Activated CD8-positive, alpha-beta T cell treated with anti-CD3 and anti-CD28 coated beads for 36 hours (primary cell): ENCODE results near the gene DHRS12. TPM values are rescaled to one million over a fixed set of nuclear protein-coding genes. Genes with fewer than 3 reads are reported as not detected.

Experiments used
- ATAC-seq: fragments of 200-7000 bp; cut with Tn5 transposase; one replicate; pipeline ENCODE4 v1.10.0; 2021; ENCODE audit warnings: mild to moderate bottlenecking, moderate library complexity
- CTCF ChIA-PET: fragments of 350-600 bp; sonication (Branson Sonifier 250); formaldehyde crosslinking; loops from one replicate; lab custom pipeline; 2021; ENCODE audit warnings: antibody characterized with exemption; lab: Charles Lee
- POLR2A ChIA-PET: fragments of 350-600 bp; sonication (Branson Sonifier 250); formaldehyde crosslinking; loops from one replicate; lab custom pipeline; 2021; ENCODE audit warnings: antibody characterized with exemption; lab: Charles Lee
- DNase-seq: peaks from one replicate; pipeline ENCODE4 v3.0.0-alpha.2; 2020
- H3K27ac Mint-ChIP-seq: one replicate; pipeline ENCODE4 v1.8.0; 2021; ENCODE audit warnings: mild to moderate bottlenecking, mixed read lengths
- H3K27me3 Mint-ChIP-seq: one replicate; pipeline ENCODE4 v1.8.0; 2021; ENCODE audit warnings: mixed read lengths
- H3K36me3 Mint-ChIP-seq: one replicate; pipeline ENCODE4 v1.8.0; 2021; ENCODE audit warnings: low read depth, mixed read lengths
- H3K4me1 Mint-ChIP-seq: one replicate; pipeline ENCODE4 v1.8.0; 2021; ENCODE audit warnings: low read depth, mixed read lengths
- H3K4me3 Mint-ChIP-seq: one replicate; pipeline ENCODE4 v1.8.0; 2021; ENCODE audit warnings: mild to moderate bottlenecking, moderate library complexity, mixed read lengths
- H3K9me3 Mint-ChIP-seq: one replicate; pipeline ENCODE4 v1.8.0; 2021; ENCODE audit warnings: mixed read lengths
- CTCF ChIP-seq: fragments of 200-600 bp; IDR thresholded peaks from one replicate; pipeline ENCODE4 v1.8.0; 2022; ENCODE audit warnings: antibody characterized with exemption, mild to moderate bottlenecking
- intact Hi-C: fragments of 100-400 bp; cut with micrococcal nuclease; formaldehyde crosslinking; loops from one replicate; pipeline ENCODE4 v1.10.0; 2022
- total RNA-seq, 2 experiments: library from RNA; stranded (reverse); gene quantifications; one replicate each; pipeline ENCODE4 v1.2.3, GENCODE V29; 2021

Gene DHRS12
- 1 to 10 TPM; 6.6 to 6.7 TPM for total RNA-seq

GRCh38 chr13:51803422-51804294 lies at the start of gene DHRS12:
Gene DHRS12 (minus strand): TSS chr13:51804163. CDS start chr13:51799659, 4,504 bp downstream.
- POLR2A ChIA-PET = interaction anchor here (0.6 to 2.7 kb wide), 11 partner anchors 10 to 351 kb away, joined by 3 to 11 read pairs (median 4); partner anchors contain the start of gene INTS6
- H3K9me3 Mint-ChIP-seq = no peaks in the 10 kb centered on the region
- peaks cover 55% of the 10 kb centered on the region for H3K4me1 Mint-ChIP-seq
- peak; percentile 78 for ATAC-seq
- peak; percentile 90 for DNase-seq
- intact Hi-C loops = loop anchor here (2.0 to 5.0 kb wide), 4 partner anchors 19 to 366 kb away; partner anchors contain the start of gene INTS6
- CTCF ChIA-PET = interaction anchor here (0.5 to 1.5 kb wide), 4 partner anchors 22 to 518 kb away, joined by 3 read pairs; no protein-coding TSS in a partner anchor
- peak within 1 kb of the TSS; percentile 95 for H3K4me3 Mint-ChIP-seq
- no peak for TF ChIP-seq CTCF
- peak within 1 kb of the TSS; percentile 100 for H3K27ac Mint-ChIP-seq
- H3K27me3 Mint-ChIP-seq = no peaks in the 10 kb centered on the region
- peaks cover 10% of the 10 kb centered on the region for H3K36me3 Mint-ChIP-seq

GRCh38 chr13:51849145-51850101 lies 45.5 kb upstream of the DHRS12 start:
- no peak overlapping the region for H3K4me3 Mint-ChIP-seq
- intact Hi-C loops = no loop called here
- H3K9me3 Mint-ChIP-seq = no peaks in the 10 kb centered on the region
- no peaks in the 10 kb centered on the region for H3K36me3 Mint-ChIP-seq
- ATAC-seq (peak; percentile 53), DNase-seq (peak; percentile 54)
- no peak overlapping the region for H3K27ac Mint-ChIP-seq
- ChIA-PET CTCF (interaction anchor here (0.6 to 3.3 kb wide), 22 partner anchors 8 to 129 kb away, joined by 3 to 26 read pairs (median 4); partner anchors contain the start of gene CCDC70), POLR2A (no interaction called here)
- peak; percentile 78 for TF ChIP-seq CTCF
- peaks cover 12% of the 10 kb centered on the region for H3K4me1 Mint-ChIP-seq
- H3K27me3 Mint-ChIP-seq = no peaks in the 10 kb centered on the region

- ChIA-PET CTCF (interaction anchor here (0.6 to 3.3 kb wide), 14 partner anchors 10 to 130 kb away, joined by 3 to 26 read pairs (median 6); partner anchors contain the start of gene CCDC70), POLR2A (no interaction called here)
- DNase-seq (no peak), ATAC-seq (no peak)
- TF ChIP-seq CTCF = no peak
- H3K9me3 Mint-ChIP-seq = no peaks in the 10 kb centered on the region
- H3K27me3 Mint-ChIP-seq = peaks cover 2% of the 10 kb centered on the region
- no peaks in the 10 kb centered on the region for H3K36me3 Mint-ChIP-seq
- intact Hi-C loops = no loop called here
- no peak overlapping the region for H3K4me3 Mint-ChIP-seq
- no peak overlapping the region for H3K27ac Mint-ChIP-seq
- H3K4me1 Mint-ChIP-seq = peaks cover 12% of the 10 kb centered on the region
Measured at GRCh38 chr13:51848674-51849073, 44.7 kb upstream of the DHRS12 start.

- no peak for DNase-seq
- Mint-ChIP-seq H3K9me3 (no peaks in the 10 kb centered on the region), H3K36me3 (no peaks in the 10 kb centered on the region), H3K27me3 (peaks cover 4% of the 10 kb centered on the region), H3K4me1 (peaks cover 12% of the 10 kb centered on the region), H3K27ac (no peak overlapping the region), H3K4me3 (no peak overlapping the region)
- ChIA-PET CTCF (interaction anchor here (1.2 to 7.6 kb wide), 6 partner anchors 12 to 285 kb away, joined by 3 to 54 read pairs (median 12); no protein-coding TSS in a partner anchor), POLR2A (interaction anchor here (0.6 kb wide), 1 partner anchor 238 kb away, joined by 4 read pairs; no protein-coding TSS in a partner anchor)
- no peak for TF ChIP-seq CTCF
- intact Hi-C loops = no loop called here
- ATAC-seq = no peak
Measured at GRCh38 chr13:51846756-51847155, 42.8 kb upstream of the DHRS12 start.
